Mesendoderm (in vitro differentiated cells): ENCODE data around the gene ESCO1.

ENCODE experiments used
- DNase-seq: peaks from one replicate; pipeline ENCODE4 v3.0.0; 2013
- H2AK5ac ChIP-seq: 2 replicates; pipeline ENCODE4 v1.6.1; 2013; ENCODE audit warnings: low read length, inconsistent platforms
- H2BK120ac ChIP-seq: 2 replicates; pipeline ENCODE4 v1.6.1; 2013; ENCODE audit warnings: low read depth, mild to moderate bottlenecking, low read length, moderate library complexity, mixed read lengths
- H2BK15ac ChIP-seq: replicated peaks from 2 replicates; pipeline ENCODE4 v1.6.1; 2013; ENCODE audit warnings: low read depth, mild to moderate bottlenecking, moderate library complexity
- H2BK5ac ChIP-seq: 2 replicates; pipeline ENCODE4 v1.6.1; 2013; ENCODE audit warnings: low read length, inconsistent platforms
- H3K18ac ChIP-seq: 2 replicates; pipeline ENCODE4 v1.6.1; 2013; ENCODE audit warnings: mild to moderate bottlenecking, low read length, mixed read lengths
- H3K23ac ChIP-seq: one replicate; pipeline ENCODE4 v1.6.1; 2013; ENCODE audit warnings: low read length
- H3K27ac ChIP-seq: 2 replicates; pipeline ENCODE4 v1.5.1; 2013; ENCODE audit warnings: low read depth, mild to moderate bottlenecking, inconsistent platforms, low read length, moderate library complexity
- H3K27me3 ChIP-seq: 2 replicates; pipeline ENCODE4 v1.6.1; 2013; ENCODE audit warnings: low read length, control low read depth, mild to moderate bottlenecking, inconsistent platforms; ENCODE audit not compliant: insufficient read depth, poor library complexity
- H3K36me3 ChIP-seq: 2 replicates; pipeline ENCODE4 v1.6.1; 2013; ENCODE audit warnings: low read length, inconsistent platforms; ENCODE audit not compliant: control insufficient read depth, insufficient read depth
- H3K4ac ChIP-seq: one replicate; pipeline ENCODE4 v1.6.1; 2013; ENCODE audit warnings: low read depth, mild to moderate bottlenecking, low read length, moderate library complexity
- H3K4me1 ChIP-seq: 2 replicates; pipeline ENCODE4 v1.6.1; 2013; ENCODE audit warnings: low read depth, low read length, inconsistent platforms; ENCODE audit not compliant: control insufficient read depth
- H3K4me2 ChIP-seq: 2 replicates; pipeline ENCODE4 v1.6.1; 2013; ENCODE audit warnings: low read length
- H3K4me3 ChIP-seq: 2 replicates; pipeline ENCODE4 v1.5.1; 2013; ENCODE audit warnings: mild to moderate bottlenecking, low read length
- H3K56ac ChIP-seq: one replicate; pipeline ENCODE4 v1.6.1; 2013; ENCODE audit warnings: low read length
- H3K79me1 ChIP-seq: 2 replicates; pipeline ENCODE4 v1.6.1; 2013; ENCODE audit warnings: low read length, inconsistent platforms
- H3K79me2 ChIP-seq: 2 replicates; pipeline ENCODE4 v1.6.1; 2013; ENCODE audit warnings: mild to moderate bottlenecking, low read length; ENCODE audit not compliant: control insufficient read depth, insufficient read depth
- H3K9ac ChIP-seq: 2 replicates; pipeline ENCODE4 v1.6.1; 2013; ENCODE audit warnings: low read length, inconsistent platforms
- H4K5ac ChIP-seq: one replicate; pipeline ENCODE4 v1.6.1; 2013; ENCODE audit warnings: low read length
- H4K8ac ChIP-seq: one replicate; pipeline ENCODE4 v1.6.1; 2013; ENCODE audit warnings: low read depth, mild to moderate bottlenecking, control low read depth, low read length, moderate library complexity
- WGBS: extraction: QIAGEN DNeasy Blood & Tissue Kit; methylation state at CpG from one replicate; pipeline ENCODE4 v1.1.7; 2013; ENCODE audit warnings: low lambda C conversion rate, missing lambda C conversion rate; ENCODE audit not compliant: insufficient coverage; ENCODE audit errors: extremely low coverage; 5-methylcytosine and 5-hydroxymethylcytosine counted together

ESCO1 gene

GRCh38 chr18:21605213-21605612, 4.7 kb upstream of the ESCO1 start:
- Histone ChIP-seq H3K4ac (no peak overlapping the region), H4K8ac (no peak overlapping the region), H3K4me2 (no peak overlapping the region), H3K9ac (no peak overlapping the region), H2BK15ac (no peak overlapping the region), H2AK5ac (no peak overlapping the region), H4K5ac (no peak overlapping the region), H2BK5ac (no peak overlapping the region), H3K36me3 (no peaks in the 10 kb centered on the region), H2BK120ac (no peak overlapping the region), H3K23ac (no peak overlapping the region), H3K18ac (no peak overlapping the region), H3K79me2 (no peaks in the 10 kb centered on the region), H3K27ac (no peak overlapping the region), H3K4me1 (no peaks in the 10 kb centered on the region), H3K4me3 (no peak overlapping the region), H3K56ac (no peak overlapping the region), H3K27me3 (no peaks in the 10 kb centered on the region), H3K79me1 (no peaks in the 10 kb centered on the region)
- DNase-seq: no peak

DNA sequence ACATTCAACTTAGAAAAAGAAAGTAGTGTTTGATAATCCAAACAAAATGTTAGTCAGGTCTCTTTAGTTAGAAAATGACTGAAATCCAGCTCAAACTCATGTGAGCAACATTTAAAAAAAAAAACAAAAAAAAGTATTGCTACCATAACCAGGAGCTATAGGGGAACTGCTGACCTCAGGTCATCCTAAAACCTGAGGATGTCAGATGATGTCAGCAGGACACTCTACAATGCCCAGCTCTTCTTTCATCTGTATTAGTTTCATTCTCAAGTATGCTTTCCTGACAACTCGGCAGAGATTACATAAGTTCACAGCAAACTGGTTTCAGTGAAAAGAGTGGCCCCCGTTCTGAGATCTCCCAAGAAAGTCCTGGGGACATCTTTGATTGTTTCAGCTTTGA, 4.2 kb upstream of the ESCO1 start:
- DNase-seq: no peak
- WGBS: no CpG with 5 or more reads among the region's 2 CpGs
- no peaks in the 10 kb centered on the region for H3K36me3 ChIP-seq
- H3K79me1 ChIP-seq: no peaks in the 10 kb centered on the region
- H2AK5ac ChIP-seq: no peak overlapping the region
- H3K27ac ChIP-seq: no peak overlapping the region
- no peak overlapping the region for H2BK5ac ChIP-seq
- H3K9ac ChIP-seq: no peak overlapping the region
- no peak overlapping the region for H3K56ac ChIP-seq
- no peaks in the 10 kb centered on the region for H3K4me1 ChIP-seq
- no peak overlapping the region for H2BK120ac ChIP-seq
- no peak overlapping the region for H3K23ac ChIP-seq
- H4K5ac ChIP-seq: no peak overlapping the region
- no peak overlapping the region for H3K18ac ChIP-seq
- no peak overlapping the region for H3K4me3 ChIP-seq
- H3K4ac ChIP-seq: no peak overlapping the region
- no peak overlapping the region for H3K4me2 ChIP-seq
- no peak overlapping the region for H4K8ac ChIP-seq
- no peaks in the 10 kb centered on the region for H3K79me2 ChIP-seq
- no peaks in the 10 kb centered on the region for H3K27me3 ChIP-seq
- H2BK15ac ChIP-seq: no peak overlapping the region

DNA sequence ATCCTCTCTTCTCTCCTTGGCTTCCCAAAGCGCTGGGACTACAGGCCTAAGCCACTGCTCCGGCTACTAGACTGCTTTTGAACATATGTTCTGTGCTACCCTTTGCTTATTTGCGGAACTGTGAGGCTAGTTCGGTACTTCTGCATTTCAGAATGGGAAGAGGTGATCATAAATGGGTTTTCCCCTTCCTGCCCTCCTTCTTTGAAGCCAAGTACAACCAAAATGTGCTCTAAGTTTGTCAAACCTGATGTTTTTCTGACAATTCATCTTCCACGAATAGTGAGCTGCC, 1.7 kb upstream of the ESCO1 start:
- no peak overlapping the region for H3K4me2 ChIP-seq
- H3K27me3 ChIP-seq: no peaks in the 10 kb centered on the region
- H3K18ac ChIP-seq: no peak overlapping the region
- H3K36me3 ChIP-seq: no peaks in the 10 kb centered on the region
- no peak overlapping the region for H3K27ac ChIP-seq
- H3K4me1 ChIP-seq: peaks cover 1% of the 10 kb centered on the region
- H3K4ac ChIP-seq: no peak overlapping the region
- no peak overlapping the region for H2BK15ac ChIP-seq
- H3K79me2 ChIP-seq: peaks cover 17% of the 10 kb centered on the region
- no peak overlapping the region for H2BK5ac ChIP-seq
- DNase-seq: no peak
- H3K23ac ChIP-seq: no peak overlapping the region
- H3K79me1 ChIP-seq: peaks cover 1% of the 10 kb centered on the region
- H2BK120ac ChIP-seq: no peak overlapping the region
- no CpG with 5 or more reads among the region's 5 CpGs for WGBS
- no peak overlapping the region for H3K56ac ChIP-seq
- H3K9ac ChIP-seq: no peak overlapping the region
- H3K4me3 ChIP-seq: no peak overlapping the region
- H4K8ac ChIP-seq: no peak overlapping the region
- no peak overlapping the region for H4K5ac ChIP-seq
- no peak overlapping the region for H2AK5ac ChIP-seq

DNA sequence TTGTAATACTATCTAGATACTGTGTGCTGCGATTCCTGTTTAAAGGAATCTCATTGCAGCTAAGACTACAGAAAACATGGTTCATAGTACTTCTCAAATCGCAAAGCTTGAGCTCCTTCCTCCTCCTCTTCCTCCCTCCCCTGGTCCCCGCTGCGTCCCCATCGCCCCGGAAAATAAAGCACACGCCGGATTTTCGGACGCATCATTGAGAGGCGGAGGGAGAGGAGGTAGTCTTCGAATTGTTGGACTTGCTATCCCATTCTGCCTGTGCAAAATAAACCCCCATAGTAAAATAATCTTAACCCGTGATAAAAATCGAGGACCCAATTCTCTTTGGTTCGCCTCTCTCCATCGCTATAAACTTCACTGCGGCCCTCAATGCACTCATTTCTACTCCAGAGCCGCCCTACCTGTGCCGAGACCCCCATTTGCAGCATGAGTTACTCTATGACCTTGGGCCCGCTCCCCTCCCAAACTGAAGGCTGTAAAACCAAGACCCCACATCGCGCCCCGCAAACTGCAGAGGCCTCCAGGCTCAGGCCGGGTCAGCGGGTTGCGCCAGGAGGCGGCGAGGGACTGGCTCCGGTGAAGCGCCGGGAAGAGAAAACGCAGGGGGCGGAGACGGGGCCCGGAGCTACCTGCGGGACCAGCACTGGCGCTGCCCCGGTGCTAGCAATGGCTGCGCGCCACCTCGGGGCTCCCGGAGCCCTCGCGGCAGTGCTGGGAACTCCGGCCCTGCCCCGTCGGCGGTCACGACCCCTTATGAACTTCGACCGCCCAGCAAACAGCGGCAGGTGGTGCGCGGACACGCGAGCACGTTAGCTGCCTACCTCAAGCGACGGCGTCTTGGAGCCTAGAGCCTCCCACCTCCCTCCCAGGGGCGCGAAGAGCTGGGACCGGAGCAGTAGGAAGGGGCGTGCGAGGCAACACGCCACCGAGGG, 649 bp downstream of the ESCO1 start:
- Histone ChIP-seq H4K8ac (peak overlapping the region; percentile 83), H3K23ac (peak overlapping the region; percentile 69), H3K4me1 (peaks cover 1% of the 10 kb centered on the region), H3K4me2 (peak overlapping the region; percentile 27), H3K4me3 (peak overlapping the region; percentile 71), H3K9ac (peak overlapping the region; percentile 91), H3K56ac (peak overlapping the region; percentile 98), H3K27ac (peak overlapping the region; percentile 91), H2AK5ac (no peak overlapping the region), H3K18ac (peak overlapping the region; percentile 55), H3K27me3 (no peaks in the 10 kb centered on the region), H3K36me3 (no peaks in the 10 kb centered on the region), H3K79me2 (peaks cover 30% of the 10 kb centered on the region), H2BK5ac (peak overlapping the region; percentile 92), H3K4ac (peak overlapping the region; percentile 28), H2BK15ac (no peak overlapping the region), H4K5ac (no peak overlapping the region), H3K79me1 (peaks cover 1% of the 10 kb centered on the region), H2BK120ac (no peak overlapping the region)
- DNase-seq: peak; percentile 21
- WGBS: no CpG with 5 or more reads among the region's 67 CpGs

DNA sequence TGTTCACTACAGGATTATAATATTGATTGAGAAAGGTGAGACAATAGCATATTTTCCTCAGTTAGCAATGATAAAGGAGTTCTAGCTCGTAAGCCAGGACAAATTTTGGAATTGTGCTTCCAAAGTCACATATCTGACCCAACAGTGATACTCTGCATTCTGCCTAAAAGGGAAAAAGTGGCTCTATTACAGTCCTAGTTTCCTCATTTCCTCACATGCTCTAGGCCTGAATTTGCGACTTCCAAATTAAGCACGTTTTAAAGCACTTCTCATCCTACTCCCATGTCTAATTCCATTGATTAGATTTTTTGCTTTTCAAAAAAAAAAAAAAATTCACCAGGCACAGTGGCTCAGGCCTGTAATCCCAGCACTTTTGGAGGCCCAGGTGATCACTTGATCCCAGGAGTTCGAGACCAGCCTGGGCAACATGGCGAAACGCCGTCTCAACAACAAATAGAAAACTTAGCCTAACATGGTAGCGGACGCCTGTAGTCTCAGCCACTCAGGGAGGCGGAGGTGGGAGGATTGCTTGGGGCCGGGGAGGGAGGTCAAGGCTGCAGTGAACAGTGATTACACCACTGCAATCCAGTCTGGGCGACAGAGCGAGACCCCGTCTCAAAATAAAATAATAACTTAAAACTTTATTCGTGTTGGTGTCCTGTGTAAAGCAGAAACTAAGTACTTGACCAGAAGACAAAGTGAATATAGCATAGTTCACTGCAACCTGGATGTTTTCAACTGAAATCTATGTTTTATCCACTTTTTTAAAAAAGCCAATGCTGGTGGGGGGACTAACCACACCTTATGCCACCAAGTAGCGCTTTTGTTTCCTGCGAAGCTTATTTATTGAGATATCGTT, 1.5 kb downstream of the ESCO1 start:
- no peak overlapping the region for H3K4ac ChIP-seq
- H3K4me3 ChIP-seq: peak overlapping the region; percentile 71
- H3K79me2 ChIP-seq: peaks cover 35% of the 10 kb centered on the region
- peak overlapping the region; percentile 55 for H3K18ac ChIP-seq
- H3K27ac ChIP-seq: peak overlapping the region; percentile 91
- H3K9ac ChIP-seq: peak overlapping the region; percentile 91
- peak overlapping the region; percentile 27 for H3K4me2 ChIP-seq
- H2BK15ac ChIP-seq: no peak overlapping the region
- peaks cover 1% of the 10 kb centered on the region for H3K4me1 ChIP-seq
- no peak overlapping the region for H3K23ac ChIP-seq
- no CpG with 5 or more reads among the region's 18 CpGs for WGBS
- H2BK5ac ChIP-seq: no peak overlapping the region
- no peaks in the 10 kb centered on the region for H3K27me3 ChIP-seq
- no peak overlapping the region for H2BK120ac ChIP-seq
- H2AK5ac ChIP-seq: no peak overlapping the region
- H3K36me3 ChIP-seq: no peaks in the 10 kb centered on the region
- peak; percentile 41 for DNase-seq
- H4K8ac ChIP-seq: no peak overlapping the region
- no peak overlapping the region for H4K5ac ChIP-seq
- peaks cover 3% of the 10 kb centered on the region for H3K79me1 ChIP-seq
- peak overlapping the region; percentile 98 for H3K56ac ChIP-seq
